ENCODE measurements around the gene EFCAB9.
"Not testable (repeated sequence)": the region's sequence is repeated elsewhere in the genome, so short reads cannot be mapped to it uniquely, and the experiment has no call there.

EFCAB9 gene

DNA sequence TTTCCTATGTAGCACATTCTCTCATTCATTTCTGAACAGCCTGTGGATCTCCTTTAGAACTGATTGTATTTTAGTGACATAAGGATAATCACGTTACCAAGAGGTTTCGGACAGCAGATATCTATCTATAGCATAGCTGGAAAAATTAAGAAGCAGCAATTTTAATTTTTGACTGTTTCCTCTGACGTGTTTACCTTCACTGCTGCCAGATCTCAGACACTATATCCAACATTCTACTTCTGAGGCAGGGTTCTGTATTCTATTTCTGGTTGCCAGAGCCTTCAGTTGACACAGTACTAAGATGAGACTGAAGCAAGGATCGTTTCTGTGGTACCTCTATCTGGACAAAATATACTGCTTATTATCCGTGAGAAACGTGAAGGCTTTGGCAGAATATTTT is at the start of gene EFCAB9:
Gene EFCAB9 (plus strand): TSS at position 301 of the 400 bp plus-strand sequence. CDS start 1 bp downstream, at position 302.
- DNase-seq: no peak

DNA sequence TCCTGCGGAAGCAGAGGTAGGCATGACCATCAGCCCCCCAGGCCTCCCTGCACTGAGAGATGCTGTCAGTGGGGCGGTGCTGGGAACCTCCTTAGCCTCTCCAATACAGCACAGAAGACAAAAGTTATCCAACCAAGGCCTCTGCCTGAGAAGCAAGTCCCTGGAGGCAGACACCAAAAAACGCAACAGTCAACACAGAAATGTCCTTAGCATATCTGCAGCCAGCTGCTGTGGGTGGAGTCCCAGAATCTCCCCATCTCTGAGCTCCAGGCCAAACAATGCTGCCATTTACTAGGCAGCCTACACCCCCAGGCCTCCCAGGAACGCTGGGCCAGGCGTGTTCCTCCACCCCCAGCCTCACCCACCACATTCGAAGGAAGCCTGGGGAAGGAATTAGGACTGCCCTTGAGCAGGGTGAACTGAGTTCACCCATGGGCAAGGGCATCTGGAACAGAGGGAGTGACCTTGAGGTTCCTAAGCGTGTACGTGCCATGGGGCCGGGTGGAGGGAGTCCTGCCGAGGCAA is 49.6 kb upstream of the EFCAB9 start:
- DNase-seq: no peak

DNA sequence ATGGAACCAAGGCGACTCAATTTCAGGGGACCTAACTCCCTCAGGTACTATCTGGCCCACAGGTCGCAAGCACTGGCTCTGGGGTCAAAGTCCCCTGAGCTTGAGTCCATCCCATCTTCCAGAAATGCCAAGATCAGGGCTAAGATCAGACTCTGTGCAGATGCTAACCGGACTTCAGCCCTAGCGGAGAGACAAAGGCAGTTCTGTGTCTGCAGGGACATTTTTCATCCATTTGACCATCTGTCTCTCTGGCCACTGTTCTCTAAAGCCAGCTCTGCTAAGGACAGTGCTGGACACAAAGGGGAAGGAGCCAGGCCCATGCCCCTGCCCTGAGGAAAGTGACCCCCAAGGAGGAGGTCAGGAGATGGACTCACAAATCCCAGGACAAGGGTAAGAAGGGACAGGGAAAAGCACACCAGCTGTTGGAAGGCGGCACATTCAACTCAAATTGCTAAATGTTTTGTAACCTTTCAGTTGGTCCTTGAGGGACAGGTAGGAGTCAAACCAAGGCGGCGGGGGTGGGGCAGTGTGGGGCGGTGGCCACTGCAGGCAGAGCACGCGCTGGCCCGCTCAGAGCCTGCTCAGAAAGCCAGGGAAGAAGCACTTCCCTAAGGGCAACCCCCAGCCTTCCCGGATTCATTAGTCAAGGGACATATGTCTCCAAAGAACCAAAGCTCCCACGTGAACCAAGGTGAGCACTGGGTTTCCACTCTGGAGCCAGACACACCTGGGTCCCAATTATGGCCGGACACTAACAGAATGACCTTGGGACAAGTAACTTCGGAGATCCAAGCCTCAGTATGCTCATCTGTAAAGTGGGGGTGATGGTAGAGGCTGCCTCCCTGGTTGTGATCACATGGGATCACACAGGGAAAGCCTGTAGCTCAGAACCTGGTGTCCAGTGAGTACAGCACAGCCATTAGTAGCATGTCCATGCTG is 48.8 kb upstream of the EFCAB9 start:
- DNase-seq: no peak

DNA sequence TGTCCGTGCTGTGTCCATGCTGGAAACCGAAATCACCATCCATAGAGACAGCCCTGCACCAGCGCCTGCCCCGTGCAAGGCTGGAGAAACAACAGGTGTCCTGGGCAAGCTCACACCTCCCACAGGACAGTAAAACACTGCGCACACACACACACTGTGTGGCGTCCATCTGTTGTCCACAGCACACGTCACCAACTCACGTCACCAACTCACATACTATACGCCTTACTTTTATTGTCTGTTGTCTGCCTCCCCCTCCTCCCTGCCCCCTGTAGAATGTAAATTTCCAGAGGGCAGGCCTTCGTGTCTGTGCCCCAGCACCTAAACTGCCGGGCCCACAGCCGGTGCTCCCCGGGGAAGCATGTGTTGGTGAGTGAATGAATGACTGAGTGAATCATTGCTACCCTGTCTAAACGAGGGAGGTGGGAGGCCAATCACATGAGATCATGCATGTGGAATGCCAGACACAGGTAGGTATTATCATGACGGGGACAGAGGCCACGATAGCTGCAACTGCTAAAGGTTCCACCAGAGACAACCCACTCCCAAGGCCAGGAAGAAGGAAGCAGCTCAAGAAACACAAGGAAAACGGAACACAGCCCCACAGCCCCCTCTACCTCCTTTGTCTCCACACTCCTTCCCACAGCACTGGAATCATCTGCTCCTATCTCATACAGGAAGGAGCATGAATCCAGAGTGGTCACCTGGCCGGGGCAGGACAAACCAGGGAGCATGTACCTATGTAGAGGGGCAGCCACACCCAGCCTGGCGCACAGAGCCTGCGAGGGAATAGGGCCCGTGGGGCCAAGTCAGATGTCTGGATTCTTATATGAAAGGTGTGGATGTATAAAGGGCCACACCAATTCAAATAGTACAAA is 47.9 kb upstream of the EFCAB9 start:
- DNase-seq: no peak

DNA sequence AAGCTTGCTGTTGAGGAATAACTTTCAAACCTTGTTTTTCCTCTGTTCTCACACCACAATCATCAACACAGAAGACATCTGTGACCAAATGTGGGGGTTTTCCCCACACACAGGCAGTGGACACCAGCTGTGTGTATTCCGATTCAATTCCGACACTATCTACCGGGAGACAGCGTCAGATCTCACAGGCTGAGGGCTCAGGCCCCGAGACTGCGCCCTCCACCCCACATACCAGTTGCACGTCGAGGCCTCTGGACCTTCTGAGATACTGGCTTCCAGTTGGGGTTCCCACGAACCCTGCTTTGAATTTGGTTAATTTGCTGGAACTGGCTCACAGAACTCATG is 47.3 kb upstream of the EFCAB9 start:
- DNase-seq: no peak

DNA sequence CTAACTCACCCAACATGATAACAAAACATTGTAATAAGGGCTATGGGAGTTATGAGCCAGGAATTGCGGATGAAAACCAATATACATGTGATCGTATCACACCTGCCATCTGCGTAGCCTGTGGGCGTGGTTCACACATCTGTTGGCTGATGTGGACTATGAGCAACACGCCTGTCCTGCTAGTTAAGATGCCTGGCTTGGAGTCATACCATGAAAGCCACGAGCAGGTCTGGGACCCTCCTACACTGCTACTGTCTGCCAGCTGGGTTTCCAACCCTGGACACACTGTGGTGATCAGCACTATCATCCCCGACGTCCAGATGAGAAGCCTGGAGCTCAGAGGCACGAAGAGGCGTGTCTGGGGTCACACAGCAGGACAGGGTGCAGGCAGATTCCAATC is 46.1 kb upstream of the EFCAB9 start:
- DNase-seq: no peak

DNA sequence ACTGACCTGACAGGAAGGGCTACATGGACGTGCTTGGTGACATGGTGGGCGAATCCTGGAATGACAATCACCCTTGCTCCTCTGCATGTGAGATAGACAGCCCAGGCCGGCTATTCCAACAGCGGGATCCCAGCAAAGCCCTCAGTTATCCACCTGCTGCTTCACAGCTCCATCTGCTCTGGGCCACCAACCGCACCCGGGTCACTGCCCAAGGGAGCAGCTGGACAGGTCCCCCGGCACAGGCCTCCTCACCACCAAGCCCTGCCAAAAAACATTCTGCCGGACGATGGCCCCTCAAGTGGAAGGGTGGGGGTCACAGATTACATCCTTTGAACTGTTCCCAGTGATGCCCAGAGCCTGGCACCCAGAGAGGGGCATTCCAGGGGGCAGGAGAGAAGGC is 45.6 kb upstream of the EFCAB9 start:
- no peak for DNase-seq

GRCh38 chr5:172149073-172149472 is 44.9 kb upstream of the EFCAB9 start:
- DNase-seq: no peak

GRCh38 chr5:172149481-172149880 is 44.5 kb upstream of the EFCAB9 start:
- not testable (repeated sequence) for DNase-seq

GRCh38 chr5:172150514-172151425 is 43.2 kb upstream of the EFCAB9 start:
- no peak for DNase-seq

- no peak for DNase-seq
These were observed 42.2 kb upstream of the EFCAB9 start for GRCh38 chr5:172151661-172152210.

DNA sequence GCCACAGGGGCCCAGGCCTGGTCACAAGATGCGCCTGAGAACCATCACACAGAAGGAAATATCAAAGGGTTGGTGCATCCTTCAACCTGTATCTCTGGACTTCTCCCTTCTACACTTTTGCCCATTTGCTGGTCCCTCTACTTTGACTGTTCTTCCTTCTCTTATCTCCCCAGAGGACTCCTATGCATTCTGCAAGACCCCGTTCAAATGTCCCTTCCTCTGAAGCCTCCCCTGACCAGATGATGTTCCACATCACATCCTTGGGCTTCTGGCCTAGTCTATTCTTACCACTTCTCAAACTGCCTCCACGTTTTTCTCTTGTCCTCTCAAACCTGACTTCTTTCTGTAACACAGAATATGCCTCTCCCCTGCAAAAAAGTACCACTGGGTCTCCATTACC is 40.3 kb upstream of the EFCAB9 start:
- DNase-seq: no peak

DNA sequence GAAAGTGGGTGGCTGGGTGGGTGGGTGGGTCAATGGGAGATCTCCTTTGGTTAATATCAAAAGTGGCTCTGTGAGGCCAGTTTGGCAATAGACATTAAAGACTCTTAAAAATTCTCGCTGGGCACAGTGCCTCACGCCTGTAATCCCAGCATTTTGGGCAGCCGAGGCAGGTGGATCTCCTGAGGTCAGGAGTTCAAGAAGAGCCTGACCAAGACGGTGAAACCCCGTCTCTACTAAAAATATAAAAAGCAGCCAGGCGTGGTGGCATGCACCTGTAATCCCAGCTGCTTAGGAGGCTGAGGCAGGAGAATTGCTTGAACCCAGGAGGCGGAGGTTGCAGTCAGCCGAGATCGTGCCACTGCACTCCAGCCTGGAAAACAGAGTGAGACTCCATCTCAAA is 38.9 kb upstream of the EFCAB9 start:
- not testable (repeated sequence) for DNase-seq

DNA sequence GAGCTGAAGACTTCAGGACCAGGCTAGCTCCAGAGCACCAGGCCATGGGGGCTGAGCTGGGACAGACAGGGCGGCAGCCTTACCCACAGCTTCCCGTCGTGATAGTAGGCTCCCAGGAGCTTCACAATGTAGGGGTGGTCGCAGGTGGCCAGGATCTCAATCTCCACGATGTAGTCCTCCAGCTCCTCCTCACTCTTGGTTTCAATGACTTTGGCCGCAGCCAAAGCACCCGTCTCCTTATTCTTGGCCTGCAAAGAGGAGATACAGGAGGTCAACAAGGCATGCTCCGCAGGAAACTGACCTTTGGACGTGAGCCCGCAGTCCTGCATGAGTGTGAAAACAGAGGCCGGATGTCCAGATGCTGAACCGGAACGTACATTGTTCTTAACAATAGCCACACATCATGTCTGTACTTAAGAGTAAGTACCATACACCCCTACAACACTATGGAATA is 37.4 kb upstream of the EFCAB9 start:
- DNase-seq: no peak

DNA sequence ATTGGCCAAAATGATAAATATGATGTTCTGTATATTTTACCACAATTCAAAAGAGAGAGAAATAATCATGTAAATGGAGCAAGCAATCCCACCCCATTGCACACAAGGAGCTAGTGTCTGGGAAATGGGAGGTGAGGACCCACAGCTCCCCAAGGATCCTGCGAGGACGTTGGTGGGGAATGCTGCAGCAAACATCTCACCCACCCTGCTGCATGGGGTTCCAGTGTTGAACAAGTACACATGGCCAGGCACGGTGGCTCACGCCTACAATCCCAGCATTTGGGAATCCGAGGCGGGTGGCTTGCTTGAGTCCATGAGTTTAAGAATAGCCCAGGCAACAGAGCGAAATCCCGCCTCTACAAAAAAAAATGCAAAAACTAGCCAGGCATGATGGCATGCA is 35.0 kb upstream of the EFCAB9 start:
- DNase-seq: no peak

DNA sequence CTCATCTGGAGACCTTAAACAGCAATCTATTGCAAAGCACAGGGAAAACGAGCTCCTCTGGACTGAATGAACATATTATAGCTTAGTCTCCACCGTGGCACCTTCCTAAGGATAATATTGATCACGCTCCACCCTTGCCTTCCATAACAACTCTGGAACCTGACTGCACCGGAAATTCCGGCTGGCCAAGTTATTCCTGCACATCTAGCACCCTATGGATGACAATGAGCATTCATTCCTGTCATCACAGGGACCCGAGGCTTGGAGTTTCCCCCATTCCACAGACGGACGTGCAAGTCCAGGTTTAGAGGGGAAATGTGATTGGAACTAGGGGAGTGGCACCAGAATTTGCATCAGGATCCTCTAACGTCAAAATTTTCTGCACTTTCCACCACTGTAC is 33.5 kb upstream of the EFCAB9 start:
- DNase-seq: no peak

- no peak for DNase-seq
These were observed 31.5 kb upstream of the EFCAB9 start for GRCh38 chr5:172162323-172162986.

- no peak for DNase-seq
These were observed 31.0 kb upstream of the EFCAB9 start for GRCh38 chr5:172162987-172163343.

GRCh38 chr5:172163346-172163745 is 30.6 kb upstream of the EFCAB9 start:
- no peak for DNase-seq

DNA sequence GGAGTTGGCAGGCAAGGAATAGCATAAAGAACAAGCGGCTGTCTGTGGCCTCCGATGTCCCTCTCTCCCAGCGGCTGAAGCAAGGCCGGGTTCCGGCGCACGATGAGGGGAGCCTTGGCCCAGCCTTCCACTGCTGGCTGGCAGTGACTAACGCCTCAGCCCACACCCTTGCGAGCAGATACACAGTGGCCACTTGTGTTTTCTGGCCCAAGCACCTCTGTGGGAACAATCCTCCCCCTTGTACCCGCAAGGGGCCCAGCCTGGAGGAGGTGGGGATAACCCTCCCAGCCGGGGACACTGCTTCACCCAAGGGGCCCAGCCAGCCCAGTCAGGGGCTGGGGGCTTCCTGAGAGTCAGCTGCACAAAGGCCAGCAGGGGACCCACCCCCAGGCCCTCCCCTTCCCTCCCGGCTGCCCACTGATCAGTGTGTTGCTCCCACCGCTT is 29.2 kb upstream of the EFCAB9 start:
- DNase-seq: no peak

- DNase-seq: no peak
These were observed 28.5 kb upstream of the EFCAB9 start for GRCh38 chr5:172165465-172165864.

Measured in COR-L47 (cell line).